Peyer's patch (tissue), 4 donors: ENCODE results near the gene ZCCHC10. TPM values are rescaled to one million over a fixed set of nuclear protein-coding genes. Genes with fewer than 3 reads are reported as not detected.

Experiments
- DNase-seq, 3 donors: peaks; one replicate each; pipeline ENCODE4 v3.0.0-alpha.2; 2017 to 2019
- H3K27ac ChIP-seq, 4 donors: fragments of 200-600 bp; sonication (generic); one replicate each; pipeline ENCODE4 v1.5.1; 2016 to 2019
- H3K27me3 ChIP-seq, 2 donors: fragments of 200-600 bp; sonication (generic); one replicate each; pipeline ENCODE4 v1.5.1; 2019
- H3K36me3 ChIP-seq, 3 donors: fragments of 200-600 bp; sonication (generic); one replicate each; pipeline ENCODE4 v1.5.1; 2016 to 2019
- H3K4me1 ChIP-seq, 4 donors: fragments of 200-600 bp; sonication (generic); one replicate each; pipeline ENCODE4 v1.5.1; 2016 to 2019
- H3K4me3 ChIP-seq, 4 donors: fragments of 200-600 bp; sonication (generic); 1 replicate in 3 of 4; 2 replicates in 1 of 4; pipeline ENCODE4 v1.5.1; 2016 to 2019; ENCODE audit warnings: mild to moderate bottlenecking in 1 of 4
- H3K9me3 ChIP-seq, 4 donors: fragments of 200-600 bp; sonication (generic); one replicate each; pipeline ENCODE4 v1.5.1; 2016 to 2019; ENCODE audit warnings: mild to moderate bottlenecking in 1 of 4
- POLR2A ChIP-seq, 2 donors: fragments of 450-650 bp; IDR thresholded peaks; one replicate each; pipeline ENCODE4 v1.5.1; 2017; ENCODE audit warnings: antibody characterized with exemption in 2 of 2, mild to moderate bottlenecking in 2 of 2, moderate library complexity in 2 of 2
- total RNA-seq, 4 donors: library from RNA; depleted of rRNA; stranded (reverse); fragments of >200 nt; gene quantifications; one replicate each; pipeline ENCODE4 v1.1.0, GENCODE V29; 2016
- TF ChIP-seq, protein P1 (sequence below), 6 experiments: fragments of 450-650 bp in 4 of 6; fragments of 200-600 bp in 2 of 6; sonication (generic) in 1 of 6; IDR thresholded peaks; one replicate each; pipeline ENCODE4 v1.5.1; 2017 to 2019; ENCODE audit warnings: antibody characterized with exemption in 6 of 6, mild to moderate bottlenecking in 3 of 6, moderate library complexity in 1 of 6

ZCCHC10 gene
- total RNA-seq, 4 donors from 2014 or later: 8.3 to 22.0 (median 21.7) TPM

DNA sequence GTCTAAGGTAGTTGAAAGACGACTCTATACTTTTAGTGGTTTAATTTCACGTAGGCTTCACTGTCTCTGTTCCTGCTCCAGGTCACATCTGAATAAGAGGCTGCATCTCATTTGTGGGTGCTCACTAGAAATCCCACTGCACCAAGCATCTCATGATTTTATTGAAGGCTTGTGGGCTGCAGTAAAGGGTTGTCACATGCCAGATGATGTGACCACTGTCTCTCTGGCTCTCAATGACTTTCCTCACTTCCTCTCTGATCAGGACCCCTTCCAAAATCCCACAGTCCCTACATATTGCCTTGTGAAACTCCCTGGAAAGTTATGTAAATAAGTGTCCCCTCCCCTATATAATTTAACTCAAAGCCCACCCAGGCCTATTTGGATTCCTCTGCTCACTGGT lies 8.9 kb upstream of the ZCCHC10 start:
- Histone ChIP-seq H3K4me3 (no peak overlapping the region), H3K9me3 (no peaks in the 10 kb centered on the region), H3K27me3 (no peaks in the 10 kb centered on the region), H3K27ac (peak overlapping the region in 1 of 4 donors; percentile 79), H3K36me3 (no peaks in the 10 kb centered on the region), H3K4me1 (peaks cover 0 to 9% (median 2%) of the 10 kb centered on the region in 4 donors)
- DNase-seq: no peak
- TF ChIP-seq POLR2A (IDR thresholded peaks at IDR 0.05): no peak
- TF ChIP-seq, protein P1, sequence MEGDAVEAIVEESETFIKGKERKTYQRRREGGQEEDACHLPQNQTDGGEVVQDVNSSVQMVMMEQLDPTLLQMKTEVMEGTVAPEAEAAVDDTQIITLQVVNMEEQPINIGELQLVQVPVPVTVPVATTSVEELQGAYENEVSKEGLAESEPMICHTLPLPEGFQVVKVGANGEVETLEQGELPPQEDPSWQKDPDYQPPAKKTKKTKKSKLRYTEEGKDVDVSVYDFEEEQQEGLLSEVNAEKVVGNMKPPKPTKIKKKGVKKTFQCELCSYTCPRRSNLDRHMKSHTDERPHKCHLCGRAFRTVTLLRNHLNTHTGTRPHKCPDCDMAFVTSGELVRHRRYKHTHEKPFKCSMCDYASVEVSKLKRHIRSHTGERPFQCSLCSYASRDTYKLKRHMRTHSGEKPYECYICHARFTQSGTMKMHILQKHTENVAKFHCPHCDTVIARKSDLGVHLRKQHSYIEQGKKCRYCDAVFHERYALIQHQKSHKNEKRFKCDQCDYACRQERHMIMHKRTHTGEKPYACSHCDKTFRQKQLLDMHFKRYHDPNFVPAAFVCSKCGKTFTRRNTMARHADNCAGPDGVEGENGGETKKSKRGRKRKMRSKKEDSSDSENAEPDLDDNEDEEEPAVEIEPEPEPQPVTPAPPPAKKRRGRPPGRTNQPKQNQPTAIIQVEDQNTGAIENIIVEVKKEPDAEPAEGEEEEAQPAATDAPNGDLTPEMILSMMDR (IDR thresholded peaks at IDR 0.05): no peak

DNA sequence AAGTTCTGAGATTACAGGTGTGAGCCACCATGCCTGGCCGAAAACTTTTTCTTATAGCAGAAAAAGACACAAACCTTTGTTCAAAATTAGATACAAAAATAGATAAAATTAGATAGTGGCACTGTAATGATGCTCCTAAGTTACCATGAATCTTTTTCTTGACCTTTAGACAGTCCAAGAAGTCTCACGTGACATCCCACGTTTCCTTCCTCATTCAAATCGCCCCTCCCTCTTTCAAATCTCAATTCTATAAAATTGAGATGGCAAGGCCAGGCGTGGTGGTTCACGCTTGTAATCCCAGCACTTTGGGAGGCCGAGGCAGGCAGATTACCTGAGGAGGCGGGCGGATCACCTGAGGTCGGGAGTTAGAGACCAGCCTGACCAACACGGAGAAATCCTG lies 7.7 kb upstream of the ZCCHC10 start:
- Histone ChIP-seq H3K27ac (peak overlapping the region in 2 of 4 donors; percentile 78 to 79), H3K27me3 (no peaks in the 10 kb centered on the region), H3K4me3 (no peak overlapping the region), H3K36me3 (no peaks in the 10 kb centered on the region), H3K4me1 (peaks cover 0 to 9% (median 2%) of the 10 kb centered on the region in 4 donors), H3K9me3 (no peaks in the 10 kb centered on the region)
- no peak for TF ChIP-seq POLR2A (IDR thresholded peaks at IDR 0.05)
- TF ChIP-seq, protein P1 (IDR thresholded peaks at IDR 0.05): no peak
- DNase-seq: no peak

DNA sequence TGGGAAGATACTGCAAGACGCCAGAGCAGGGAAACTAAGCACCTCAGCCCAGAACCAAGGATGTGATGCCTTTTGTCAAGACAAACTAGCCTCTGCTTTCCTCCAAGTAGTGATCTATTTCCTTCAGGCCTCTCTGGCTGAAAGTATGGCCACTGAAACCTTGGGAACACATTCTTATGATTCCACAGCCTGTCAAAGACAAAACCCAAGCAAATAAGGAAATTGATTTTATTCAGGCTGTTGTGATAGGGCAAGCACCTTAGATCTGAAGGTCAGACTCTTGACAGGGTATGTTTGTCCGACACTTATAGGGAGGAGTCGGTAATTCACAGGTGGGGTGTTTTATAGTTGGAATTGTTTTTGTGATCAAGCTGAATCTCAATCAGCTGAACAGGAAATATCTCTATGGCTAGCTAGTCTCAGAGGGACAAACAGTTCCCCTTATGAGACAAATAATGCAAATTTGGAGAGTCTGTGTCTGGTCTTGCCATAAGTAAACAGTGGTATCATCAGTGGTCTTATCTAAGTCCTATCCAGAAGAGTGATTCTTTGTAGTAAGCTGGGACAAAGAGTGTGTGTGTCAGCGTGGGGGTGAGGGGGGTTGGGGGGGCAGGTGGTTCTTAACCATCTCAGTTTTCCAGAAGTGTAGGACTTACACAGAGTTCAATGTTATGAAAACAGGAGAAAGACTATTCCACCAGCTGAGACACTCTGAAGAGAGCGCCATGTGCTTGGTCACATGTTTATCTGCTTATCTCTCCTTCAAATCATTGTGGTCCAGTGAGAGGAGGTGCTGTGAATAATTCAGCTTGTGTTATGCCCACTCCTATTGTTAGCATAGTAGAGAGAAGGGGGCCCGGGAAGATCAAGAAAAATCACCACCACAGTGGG lies 6.7 kb upstream of the ZCCHC10 start:
- DNase-seq: peak in 2 of 3 donors; percentile 61 to 71
- peak overlapping the region; percentile 9 to 79 (median 44) for H3K27ac ChIP-seq

DNA sequence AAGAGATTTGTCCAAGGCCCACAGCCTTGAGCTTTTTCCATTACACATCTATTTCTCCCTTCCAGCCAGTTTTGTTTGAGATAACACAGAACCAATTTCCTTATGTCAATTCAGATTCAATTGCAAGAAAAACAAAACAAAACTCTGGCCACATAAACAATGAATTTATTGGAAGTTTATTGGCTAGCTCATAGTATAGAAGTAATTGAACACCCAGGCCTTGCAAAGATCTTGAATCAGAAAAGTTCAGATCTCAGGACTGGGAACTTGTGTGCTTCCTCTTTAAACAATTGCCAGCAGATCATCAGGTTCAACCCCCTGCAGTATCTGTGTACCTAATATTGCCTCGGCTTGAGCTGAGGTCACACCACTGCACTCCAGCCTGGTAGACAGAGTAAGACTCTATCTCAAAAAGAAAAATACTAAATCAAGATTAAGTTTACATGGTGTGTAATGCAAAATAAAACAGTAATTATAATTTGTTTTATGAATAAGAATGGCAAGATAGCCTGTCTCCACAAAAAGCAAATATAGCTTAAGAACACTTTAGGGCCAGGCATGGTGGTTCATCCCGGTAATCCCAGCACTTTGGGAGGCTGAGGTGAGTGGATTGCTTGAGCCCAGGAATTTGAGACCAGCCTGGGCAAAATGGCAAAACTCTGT lies 4.1 kb upstream of the ZCCHC10 start:
- H3K27ac ChIP-seq: peak overlapping the region in 2 of 4 donors; percentile 7 to 63
- H3K4me1 ChIP-seq: peaks cover 0 to 9% (median 4%) of the 10 kb centered on the region in 4 donors
- no peaks in the 10 kb centered on the region for H3K27me3 ChIP-seq
- no peak for TF ChIP-seq POLR2A (IDR thresholded peaks at IDR 0.05)
- TF ChIP-seq, protein P1 (IDR thresholded peaks at IDR 0.05): no peak
- no peaks in the 10 kb centered on the region for H3K36me3 ChIP-seq
- no peaks in the 10 kb centered on the region for H3K9me3 ChIP-seq
- no peak for DNase-seq
- H3K4me3 ChIP-seq: no peak overlapping the region

More for the DNA sequence above, 6.7 kb upstream of the ZCCHC10 start:
- no peak for TF ChIP-seq POLR2A (IDR thresholded peaks at IDR 0.05)
- TF ChIP-seq, protein P1 (IDR thresholded peaks at IDR 0.05): no peak
- Histone ChIP-seq H3K9me3 (no peaks in the 10 kb centered on the region), H3K4me3 (no peak overlapping the region), H3K27me3 (no peaks in the 10 kb centered on the region), H3K4me1 (peaks cover 0 to 9% (median 2%) of the 10 kb centered on the region in 4 donors), H3K36me3 (no peaks in the 10 kb centered on the region)

DNA sequence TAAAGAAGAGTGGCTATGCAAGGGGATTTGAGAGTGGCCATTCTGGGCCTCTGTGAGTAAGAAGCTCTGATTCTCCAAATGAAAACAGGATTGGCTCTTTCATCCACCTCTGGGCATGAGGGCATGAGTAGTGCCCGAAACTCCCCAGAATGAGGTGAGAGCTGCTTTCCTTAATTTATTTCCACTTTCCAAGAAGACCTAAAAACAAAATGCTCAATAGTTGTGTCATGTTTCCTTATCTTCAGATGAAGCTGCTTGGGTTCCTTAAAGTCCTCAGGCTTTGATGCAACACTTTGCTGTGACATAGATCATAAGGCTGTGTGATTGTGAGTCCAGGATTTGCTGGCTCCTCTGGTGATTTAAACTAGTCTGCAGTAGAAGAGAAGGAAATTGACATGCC lies 3.1 kb upstream of the ZCCHC10 start:
- no peak overlapping the region for H3K4me3 ChIP-seq
- H3K36me3 ChIP-seq: no peaks in the 10 kb centered on the region
- H3K9me3 ChIP-seq: no peaks in the 10 kb centered on the region
- peaks cover 0 to 15% (median 4%) of the 10 kb centered on the region in 4 donors for H3K4me1 ChIP-seq
- H3K27ac ChIP-seq: peak overlapping the region in 1 of 4 donors; percentile 63
- TF ChIP-seq, protein P1 (IDR thresholded peaks at IDR 0.05): no peak
- TF ChIP-seq POLR2A (IDR thresholded peaks at IDR 0.05): no peak
- no peaks in the 10 kb centered on the region for H3K27me3 ChIP-seq
- no peak for DNase-seq
